GM19395 (cell line): ENCODE results near the gene OGFR.

Experiments used
- ATAC-seq: cut with Tn5 transposase; IDR thresholded peaks from one replicate; pipeline ENCODE4 v1.9.1; 2021; ENCODE audit warnings: mild to moderate bottlenecking, moderate library complexity; ENCODE audit not compliant: unreplicated experiment

Gene OGFR

GRCh38 chr20:62782149-62782892 is 22.3 kb upstream of the OGFR start:
- no peak for ATAC-seq

- ATAC-seq: no peak
Observed at GRCh38 chr20:62782893-62783278, 21.7 kb upstream of the OGFR start.

GRCh38 chr20:62784497-62784896 is 20.1 kb upstream of the OGFR start:
- ATAC-seq: no peak

GRCh38 chr20:62785393-62785792 is 19.2 kb upstream of the OGFR start:
- ATAC-seq: no peak

DNA sequence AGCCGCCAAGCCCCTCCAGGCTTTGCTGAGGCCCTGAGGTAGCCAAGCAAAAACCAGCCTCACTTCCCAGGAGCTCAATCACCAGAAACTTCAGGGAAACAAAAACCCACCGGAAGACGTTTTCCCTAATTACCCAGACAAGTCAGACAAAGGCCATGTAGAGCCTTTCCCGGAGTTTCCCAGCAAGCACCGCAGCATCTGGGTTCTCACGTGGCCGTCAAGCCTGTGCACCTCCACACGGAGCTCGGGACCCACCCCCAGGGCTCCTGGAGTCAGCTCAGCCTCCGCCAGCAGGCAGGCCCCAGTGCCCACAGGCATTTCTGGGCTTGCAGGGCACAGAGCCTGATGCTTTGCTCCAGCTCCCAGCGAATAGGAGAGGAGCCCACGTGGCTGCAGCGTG is 18.5 kb upstream of the OGFR start:
- no peak for ATAC-seq

DNA sequence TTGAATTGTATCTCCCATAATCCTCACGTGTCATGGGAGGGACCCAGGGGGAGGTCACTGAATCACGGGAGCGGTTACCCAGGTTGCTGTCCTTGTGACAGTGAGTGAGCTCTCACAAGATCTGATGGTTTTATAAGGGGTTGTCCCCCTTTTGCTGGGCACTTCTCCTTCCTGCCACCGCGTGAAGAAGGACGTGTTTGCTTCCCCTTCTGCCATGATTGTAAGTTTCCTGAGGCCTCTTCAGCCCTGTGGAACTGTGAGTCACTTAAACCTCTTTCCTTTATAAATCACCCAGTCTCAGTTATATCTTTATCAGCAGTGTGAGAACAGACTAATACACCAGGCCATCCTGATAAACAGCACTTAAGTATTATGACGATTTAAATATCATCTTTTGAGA is 17.3 kb upstream of the OGFR start:
- no peak for ATAC-seq

DNA sequence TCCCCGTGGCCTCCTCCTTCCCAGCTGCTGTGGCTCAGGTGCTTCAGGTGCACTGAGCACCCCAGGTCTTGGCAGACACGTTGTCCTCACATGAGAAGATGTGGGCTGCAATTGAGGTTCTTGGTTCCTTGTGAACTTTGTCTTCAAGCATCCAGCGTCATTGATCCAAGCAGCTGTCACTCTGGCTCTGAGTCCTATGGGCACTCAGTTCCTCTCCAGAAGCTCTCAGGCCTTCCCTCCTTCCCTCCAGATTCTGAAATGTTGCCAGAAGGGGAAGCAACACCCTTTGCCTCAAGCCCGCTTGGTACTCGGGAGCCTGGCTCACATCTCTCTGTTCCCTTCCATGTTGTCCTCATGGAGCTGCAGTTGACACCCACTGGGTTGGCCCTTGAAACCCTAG is 16.8 kb upstream of the OGFR start:
- ATAC-seq: no peak

DNA sequence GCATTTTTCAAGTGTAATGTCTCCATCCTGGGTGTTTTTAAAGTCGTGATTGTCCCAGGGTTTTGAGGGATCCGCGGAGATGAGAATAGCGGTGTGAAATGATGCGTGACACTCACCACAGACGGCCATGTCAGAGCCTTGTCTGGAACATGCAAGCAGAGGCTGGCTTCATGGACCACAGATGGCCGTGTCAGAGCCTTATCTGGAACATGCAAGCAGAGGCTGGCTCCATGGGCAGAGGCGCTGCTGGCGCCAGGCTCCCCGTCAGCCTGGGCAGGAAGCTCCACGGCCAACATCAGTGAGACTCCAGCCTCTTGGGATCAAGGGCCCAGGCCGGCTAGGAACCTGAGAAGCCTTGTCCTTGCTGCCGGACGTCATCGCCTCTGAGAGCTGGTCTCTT is 16.0 kb upstream of the OGFR start:
- no peak for ATAC-seq

GRCh38 chr20:62790075-62790474 is 14.6 kb upstream of the OGFR start:
- no peak for ATAC-seq

- ATAC-seq: no peak
Observed at GRCh38 chr20:62791301-62792181, 13.1 kb upstream of the OGFR start.

DNA sequence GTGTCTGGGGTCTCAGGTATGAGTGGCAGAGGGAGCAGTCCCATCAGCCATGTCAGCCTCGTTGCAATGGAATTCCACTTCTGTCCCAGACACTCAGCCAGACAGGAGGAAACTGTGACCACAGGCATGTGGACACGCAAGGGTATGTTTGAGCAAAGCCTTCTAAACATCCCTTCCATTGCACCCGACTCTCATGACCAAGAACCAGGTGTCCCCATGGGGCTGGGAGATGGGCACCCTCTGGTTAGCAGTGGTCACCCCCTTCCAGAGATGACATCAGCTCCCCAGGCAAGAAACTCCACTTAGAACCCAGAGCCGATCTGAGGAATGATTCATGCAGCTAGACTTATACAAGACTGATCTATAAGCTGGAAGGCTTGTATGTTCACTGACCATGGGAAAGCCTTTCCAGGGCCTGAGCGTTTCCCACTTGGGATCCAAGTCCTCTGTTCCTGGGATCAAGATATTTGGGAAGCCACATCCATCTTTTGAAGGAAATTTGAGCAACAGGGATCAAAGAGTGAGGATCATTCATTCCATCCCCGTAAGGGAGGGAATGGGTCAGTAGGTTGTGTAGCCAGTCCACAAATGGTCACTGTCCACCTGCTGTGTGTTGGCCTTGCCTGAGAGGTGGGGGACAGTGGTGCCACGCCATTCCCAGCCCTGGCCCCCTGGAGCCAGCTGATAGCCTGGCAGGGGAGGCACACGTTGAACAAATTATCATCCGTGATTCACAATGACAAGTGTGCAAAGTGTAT is 12.3 kb upstream of the OGFR start:
- no peak for ATAC-seq

DNA sequence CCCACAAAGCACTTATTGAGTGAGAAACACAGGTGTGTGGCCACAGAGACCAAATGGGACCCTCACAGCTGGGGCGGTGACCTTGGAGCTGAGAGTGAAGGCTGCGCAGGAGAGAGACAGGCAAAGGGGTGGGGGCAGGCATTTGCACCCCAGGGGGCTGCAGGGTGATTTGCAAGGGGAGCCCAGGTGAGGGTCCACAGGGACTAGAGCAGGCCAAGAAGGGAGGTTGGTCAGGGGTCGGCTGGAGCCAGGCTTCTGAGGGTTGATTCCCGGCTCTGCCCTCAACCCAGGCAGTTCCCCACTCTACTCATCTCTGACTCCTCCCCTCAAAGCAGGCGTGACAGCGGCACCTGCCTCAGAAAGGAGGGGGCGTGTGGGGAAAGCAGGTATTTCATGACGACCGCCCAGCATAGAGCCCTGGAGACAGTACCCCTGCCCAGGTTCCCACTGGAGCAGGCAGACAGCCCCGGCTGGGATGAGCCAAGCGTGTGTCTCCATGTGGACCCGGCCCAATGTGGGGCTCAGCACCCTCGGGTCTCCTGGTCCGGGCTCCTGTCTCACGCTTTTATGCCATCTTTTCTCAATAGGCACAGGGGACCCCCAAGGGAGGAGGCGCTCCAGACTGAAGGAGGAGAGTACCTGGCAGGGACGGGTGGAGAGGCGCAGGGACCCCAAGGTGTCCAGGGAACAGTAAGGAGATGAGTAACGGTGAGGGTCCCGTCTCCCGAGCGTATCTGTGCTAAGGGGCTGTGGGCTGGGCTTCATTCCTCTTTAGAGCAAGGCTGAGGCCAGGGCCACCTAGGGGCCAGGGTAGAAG is 11.5 kb upstream of the OGFR start:
- ATAC-seq: no peak

DNA sequence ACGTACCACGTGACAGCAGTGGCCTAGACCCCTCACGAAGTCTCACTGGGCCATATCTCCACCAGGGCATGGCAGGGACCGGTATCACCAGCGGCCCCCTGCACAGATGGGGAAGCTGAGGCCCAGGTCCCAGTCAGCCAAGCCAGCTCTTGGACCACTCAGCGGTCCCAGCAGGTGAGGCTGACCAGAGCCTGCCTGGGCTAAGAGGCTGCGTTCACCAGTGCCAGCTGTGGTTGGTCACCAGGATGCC is 11.0 kb upstream of the OGFR start:
- ATAC-seq: no peak

- ATAC-seq: peak; percentile 65
Observed at GRCh38 chr20:62794007-62794724, 10.5 kb upstream of the OGFR start.

DNA sequence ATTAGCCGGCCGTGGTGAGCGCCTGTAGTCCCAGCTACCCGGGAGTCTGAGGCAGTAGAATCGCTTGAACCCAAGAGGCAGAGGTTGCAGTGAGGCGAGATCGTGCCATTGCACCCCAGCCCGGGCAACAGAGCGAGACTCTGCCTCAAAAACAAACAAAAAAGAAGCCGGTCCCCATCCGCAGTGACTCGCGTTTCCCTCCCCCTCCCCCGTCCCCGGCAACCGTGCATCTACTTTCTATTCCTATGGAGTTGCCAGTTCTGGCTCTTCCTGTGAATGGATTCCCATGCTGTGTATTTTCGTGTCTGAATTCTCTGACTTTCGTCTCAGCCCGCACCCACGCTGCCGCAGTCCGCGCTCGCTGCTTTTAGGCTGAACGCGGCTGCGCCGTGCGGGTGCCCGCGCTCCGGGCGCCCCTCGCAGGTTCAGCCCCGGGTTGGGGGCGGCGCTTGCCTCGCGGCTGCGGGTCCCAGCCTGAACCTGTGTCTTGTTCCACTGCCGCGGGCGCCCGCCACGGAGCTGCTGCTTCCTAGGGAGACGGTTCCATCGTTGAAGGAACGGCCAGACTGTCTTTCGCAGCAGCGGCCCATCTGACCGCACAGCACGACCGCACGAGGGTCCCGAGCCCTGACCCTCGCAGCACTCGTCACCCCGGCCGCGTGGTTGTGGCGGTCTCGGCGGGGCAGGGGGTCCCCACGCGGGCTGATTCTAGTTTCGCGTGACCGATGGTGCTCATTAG is 9.4 kb upstream of the OGFR start:
- ATAC-seq: no peak

DNA sequence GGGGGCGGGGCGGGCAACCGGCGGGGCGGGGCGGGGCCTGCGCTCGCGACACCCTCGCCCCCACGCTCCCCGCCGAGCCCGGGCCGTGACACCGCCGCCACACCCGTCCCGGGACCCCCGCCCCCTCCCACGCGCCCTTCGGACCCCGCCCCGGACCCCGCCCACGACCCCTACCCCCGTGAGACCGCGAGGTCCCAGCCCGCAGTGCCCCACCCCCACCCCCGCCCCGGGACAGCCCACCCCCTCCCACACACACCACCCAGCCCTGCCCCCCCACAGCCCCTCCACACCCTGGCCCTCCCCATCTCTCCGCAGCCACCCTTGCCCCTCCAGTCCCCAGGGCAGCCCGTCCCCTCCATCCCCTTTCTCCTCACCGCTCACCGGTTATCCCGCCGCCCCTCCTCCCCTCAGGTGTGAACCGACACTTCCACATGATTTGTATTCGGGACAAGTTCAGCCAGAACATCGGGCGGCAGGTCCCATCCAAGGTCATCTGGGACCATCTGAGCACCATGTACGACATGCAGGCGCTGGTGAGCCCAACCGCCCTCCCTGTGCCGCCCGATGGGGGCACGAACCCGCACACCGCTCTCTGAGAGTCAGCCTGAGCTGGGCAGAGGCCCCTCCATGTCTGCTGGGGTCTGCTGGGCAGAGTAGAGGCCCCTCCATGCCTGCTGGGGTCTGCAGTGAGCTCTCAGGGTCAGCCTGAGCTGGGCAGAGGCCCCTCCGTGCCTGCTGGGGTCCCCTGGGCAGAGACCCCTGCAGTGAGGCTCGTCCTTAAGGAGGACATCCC is 7.7 kb upstream of the OGFR start:
- ATAC-seq: no peak

- ATAC-seq: no peak
Observed at GRCh38 chr20:62797671-62798532, 6.7 kb upstream of the OGFR start.

GRCh38 chr20:62799036-62799435 is 5.6 kb upstream of the OGFR start:
- no peak for ATAC-seq
